ENCODE results near the gene PDE6D.
A peak's percentile ranks its signal among the peaks of the same experiment; 100 is the strongest.

PDE6D gene

GRCh38 chr2:231714639-231715498 lies 66.2 kb downstream of the PDE6D start:
- no peak for TF ChIP-seq EGR1 (IDR thresholded peaks at IDR 0.05)
- TF ChIP-seq YY1 (IDR thresholded peaks at IDR 0.05; ENCODE audit: low read depth) = 0 out of 2 replicates have a peak, but pooled peaks have one; percentile 1
- peak; percentile 79 for TF ChIP-seq RAD21 (IDR thresholded peaks at IDR 0.05; ENCODE audit: low read depth)
- TF ChIP-seq TCF12 (IDR thresholded peaks at IDR 0.05; ENCODE audit: low read depth) = 0 out of 2 replicates have a peak, but pooled peaks have one; percentile 15
- no peak for TF ChIP-seq EP300 (IDR thresholded peaks at IDR 0.05; ENCODE audit: borderline replicate concordance)
- peak; percentile 52; the same call in 1 of the 2 replicates for TF ChIP-seq ZBTB7A (IDR thresholded peaks at IDR 0.05; ENCODE audit: low read depth)
- TF ChIP-seq CEBPB (IDR thresholded peaks at IDR 0.05) = no peak
- TF ChIP-seq FOXM1 (IDR thresholded peaks at IDR 0.05; ENCODE audit: borderline replicate concordance, low read depth) = no peak
- TF ChIP-seq MAX (IDR thresholded peaks at IDR 0.05) = no peak

GRCh38 chr2:231713730-231714638 lies 67.1 kb downstream of the PDE6D start:
- peak; percentile 82 for TF ChIP-seq USF1 (IDR thresholded peaks at IDR 0.05)
- peak; percentile 87 for TF ChIP-seq MAX (IDR thresholded peaks at IDR 0.05)
- TF ChIP-seq YY1 (IDR thresholded peaks at IDR 0.05; ENCODE audit: low read depth) = 0 out of 2 replicates have a peak, but pooled peaks have one; percentile 13
- peak; percentile 87 for TF ChIP-seq NFIC (IDR thresholded peaks at IDR 0.05)
- no peak for TF ChIP-seq REST (IDR thresholded peaks at IDR 0.05; ENCODE audit: low read depth)
- no peak for TF ChIP-seq TAF1 (IDR thresholded peaks at IDR 0.05; ENCODE audit: low read depth)
- TF ChIP-seq TEAD4 (IDR thresholded peaks at IDR 0.05) = peak; percentile 37
- TF ChIP-seq RAD21 (IDR thresholded peaks at IDR 0.05; ENCODE audit: low read depth) = peak; percentile 47
- no peak for TF ChIP-seq TCF12 (IDR thresholded peaks at IDR 0.05; ENCODE audit: low read depth)

- no peak for TF ChIP-seq CEBPB (IDR thresholded peaks at IDR 0.05)
- no peak for TF ChIP-seq EGR1 (IDR thresholded peaks at IDR 0.05)
- no peak for TF ChIP-seq NFIC (IDR thresholded peaks at IDR 0.05)
- TF ChIP-seq RAD21 (IDR thresholded peaks at IDR 0.05; ENCODE audit: low read depth) = no peak
- TF ChIP-seq ZBTB7A (IDR thresholded peaks at IDR 0.05; ENCODE audit: low read depth) = no peak
- TF ChIP-seq REST (IDR thresholded peaks at IDR 0.05; ENCODE audit: low read depth) = no peak
- TF ChIP-seq USF1 (IDR thresholded peaks at IDR 0.05) = no peak
Observed at GRCh38 chr2:231711677-231712450, 69.2 kb downstream of the PDE6D start.

- TF ChIP-seq REST (IDR thresholded peaks at IDR 0.05; ENCODE audit: low read depth) = no peak
- 0 out of 2 replicates have a peak, but pooled peaks have one; percentile 9 for TF ChIP-seq FOXM1 (IDR thresholded peaks at IDR 0.05; ENCODE audit: borderline replicate concordance, low read depth)
Observed at GRCh38 chr2:231710799-231711676, 70.0 kb downstream of the PDE6D start.

All from Ishikawa (cell line).